ENCODE results near the gene PZP.
"Not testable (repeated sequence)": the region's sequence is repeated elsewhere in the genome, so short reads cannot be mapped to it uniquely, and the experiment has no call there.

PZP gene

DNA sequence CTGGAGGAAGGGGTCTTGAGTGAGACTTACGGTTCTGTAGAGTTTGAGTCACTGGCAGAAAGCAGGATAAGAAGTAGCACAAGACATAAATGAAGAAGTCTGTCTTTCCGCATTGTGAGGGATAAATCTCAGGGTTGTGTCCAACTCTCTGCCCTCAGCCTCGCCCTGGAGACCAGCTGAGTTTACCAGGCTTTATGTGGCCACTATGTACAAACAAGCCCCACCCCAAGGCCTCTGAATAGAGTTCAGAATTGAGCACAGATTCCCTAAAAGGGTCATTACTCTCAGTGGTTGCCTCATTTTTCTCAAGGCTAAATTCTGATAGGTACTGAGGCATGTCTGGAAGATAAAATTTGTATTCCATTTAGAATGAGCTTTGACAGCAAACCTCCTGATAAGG lies at the start of gene PZP:
PZP (minus strand) TSS at position 167 of the 400 bp plus-strand sequence; CDS start at position 113, 54 bp downstream.
- no peak within 1 kb of the TSS for H3K27ac ChIP-seq
- TF ChIP-seq, protein P1, sequence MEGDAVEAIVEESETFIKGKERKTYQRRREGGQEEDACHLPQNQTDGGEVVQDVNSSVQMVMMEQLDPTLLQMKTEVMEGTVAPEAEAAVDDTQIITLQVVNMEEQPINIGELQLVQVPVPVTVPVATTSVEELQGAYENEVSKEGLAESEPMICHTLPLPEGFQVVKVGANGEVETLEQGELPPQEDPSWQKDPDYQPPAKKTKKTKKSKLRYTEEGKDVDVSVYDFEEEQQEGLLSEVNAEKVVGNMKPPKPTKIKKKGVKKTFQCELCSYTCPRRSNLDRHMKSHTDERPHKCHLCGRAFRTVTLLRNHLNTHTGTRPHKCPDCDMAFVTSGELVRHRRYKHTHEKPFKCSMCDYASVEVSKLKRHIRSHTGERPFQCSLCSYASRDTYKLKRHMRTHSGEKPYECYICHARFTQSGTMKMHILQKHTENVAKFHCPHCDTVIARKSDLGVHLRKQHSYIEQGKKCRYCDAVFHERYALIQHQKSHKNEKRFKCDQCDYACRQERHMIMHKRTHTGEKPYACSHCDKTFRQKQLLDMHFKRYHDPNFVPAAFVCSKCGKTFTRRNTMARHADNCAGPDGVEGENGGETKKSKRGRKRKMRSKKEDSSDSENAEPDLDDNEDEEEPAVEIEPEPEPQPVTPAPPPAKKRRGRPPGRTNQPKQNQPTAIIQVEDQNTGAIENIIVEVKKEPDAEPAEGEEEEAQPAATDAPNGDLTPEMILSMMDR (conservative IDR thresholded peaks at IDR 0.05) = no peak

DNA sequence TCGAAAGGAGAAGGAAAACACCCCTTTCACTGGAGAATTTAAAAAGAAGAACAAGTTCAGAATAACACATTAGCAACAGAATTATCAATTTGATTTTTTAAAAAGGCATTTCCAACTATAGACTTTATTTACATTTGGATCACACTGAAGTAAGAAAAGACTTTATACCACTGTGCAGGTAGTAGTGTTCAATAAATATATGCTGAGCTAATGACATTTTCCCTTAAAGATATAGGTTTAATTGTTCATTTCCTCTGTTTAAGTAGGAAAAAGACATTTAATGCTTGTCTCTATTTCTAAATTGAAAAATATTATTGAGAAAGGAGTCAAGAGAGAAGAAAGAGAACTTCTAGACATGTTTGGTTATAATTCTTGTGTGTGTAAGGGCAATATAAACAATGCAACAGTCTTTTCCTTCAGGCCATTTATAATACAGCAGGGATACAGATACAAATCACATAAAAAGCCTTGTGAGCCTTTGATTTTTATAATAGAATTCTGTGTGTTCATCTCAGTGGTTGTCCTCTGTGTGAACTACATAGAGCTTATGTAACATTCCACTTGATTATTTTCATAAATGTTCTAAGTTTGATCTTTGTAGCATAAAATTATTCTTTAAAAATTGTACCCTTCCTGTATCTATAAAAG lies 48.7 kb upstream of the PZP start:
- TF ChIP-seq, protein P1 (conservative IDR thresholded peaks at IDR 0.05) = no peak

DNA sequence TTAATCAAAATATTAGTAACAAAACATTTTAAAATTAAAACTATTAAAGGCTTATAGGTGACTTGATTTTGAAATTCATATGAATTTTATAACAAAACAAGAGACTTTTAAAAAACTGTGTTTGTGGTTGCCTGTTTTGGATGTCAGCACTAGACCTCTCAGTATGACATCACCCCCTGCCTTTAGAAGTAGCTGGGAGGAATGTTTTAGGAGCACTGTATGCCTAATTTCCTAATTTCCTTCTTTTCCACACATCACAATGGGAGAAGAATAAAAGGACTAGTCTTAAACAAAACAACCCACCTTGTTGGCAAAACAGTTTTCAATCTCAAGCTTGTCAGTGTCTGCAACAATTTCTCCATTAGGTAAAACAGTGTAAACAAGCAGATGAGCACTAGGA lies 48.1 kb upstream of the PZP start:
- TF ChIP-seq, protein P1 (conservative IDR thresholded peaks at IDR 0.05) = no peak
- no peak overlapping the region for H3K27ac ChIP-seq

More for the DNA sequence above, 48.7 kb upstream of the PZP start:
- no peak overlapping the region for H3K27ac ChIP-seq

DNA sequence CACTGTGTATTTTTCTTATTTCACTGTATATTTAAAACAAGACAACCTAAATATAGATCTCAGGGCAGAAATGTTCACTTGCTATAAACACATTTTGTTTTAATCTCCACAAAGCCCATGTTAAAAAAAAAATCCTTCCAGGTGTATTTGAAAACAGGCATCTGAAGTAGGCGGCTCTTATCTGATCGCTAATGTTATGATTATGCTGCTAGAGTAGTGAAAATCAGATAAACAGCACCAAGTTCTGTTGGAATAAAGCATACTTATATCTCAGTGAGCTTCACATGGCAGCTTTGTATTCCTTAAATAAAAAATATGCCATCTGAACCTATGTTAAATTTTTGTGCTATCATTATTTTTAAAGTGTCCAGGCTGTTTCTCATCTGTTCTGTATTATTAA lies 47.6 kb upstream of the PZP start:
- TF ChIP-seq, protein P1 (conservative IDR thresholded peaks at IDR 0.05) = no peak
- no peak overlapping the region for H3K27ac ChIP-seq

DNA sequence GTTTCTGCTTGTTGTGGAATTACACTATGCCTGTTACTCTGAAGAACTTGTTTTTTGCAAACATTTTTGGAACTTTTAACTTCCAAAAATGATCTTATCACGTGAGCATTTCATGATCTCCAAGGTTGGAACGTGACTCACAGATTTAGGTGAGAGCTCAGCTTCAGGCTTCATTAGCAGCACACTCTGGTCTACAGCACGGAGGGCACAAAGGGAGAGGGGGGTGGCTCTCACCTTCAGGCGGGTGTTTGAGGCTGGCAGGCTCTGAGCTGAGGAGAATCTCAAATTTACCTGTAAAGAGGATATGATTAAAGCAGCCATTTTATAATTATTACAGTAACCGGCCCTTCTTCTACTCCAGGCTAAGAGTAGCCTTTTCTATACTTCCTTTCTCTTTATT lies 45.3 kb upstream of the PZP start:
- no peak overlapping the region for H3K27ac ChIP-seq
- TF ChIP-seq, protein P1 (conservative IDR thresholded peaks at IDR 0.05) = no peak

DNA sequence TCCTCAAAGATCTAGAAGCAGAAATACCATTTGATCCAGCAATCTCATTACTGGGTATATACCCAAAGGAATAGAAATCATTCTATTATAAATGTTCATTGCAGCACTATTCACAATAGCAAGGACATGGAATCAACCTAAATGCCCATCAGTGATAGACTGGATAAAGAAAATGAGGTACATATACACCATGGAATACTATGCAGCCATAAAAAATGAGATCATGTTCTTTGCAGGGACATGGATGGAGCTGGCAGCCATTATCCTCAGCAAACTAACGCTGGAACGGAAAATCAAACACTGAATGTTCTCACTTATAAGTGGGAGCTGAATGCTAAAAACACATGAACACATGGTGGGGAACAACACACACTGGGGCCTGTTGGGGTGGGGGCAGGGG lies 44.6 kb upstream of the PZP start:
- not testable (repeated sequence) for H3K27ac ChIP-seq

DNA sequence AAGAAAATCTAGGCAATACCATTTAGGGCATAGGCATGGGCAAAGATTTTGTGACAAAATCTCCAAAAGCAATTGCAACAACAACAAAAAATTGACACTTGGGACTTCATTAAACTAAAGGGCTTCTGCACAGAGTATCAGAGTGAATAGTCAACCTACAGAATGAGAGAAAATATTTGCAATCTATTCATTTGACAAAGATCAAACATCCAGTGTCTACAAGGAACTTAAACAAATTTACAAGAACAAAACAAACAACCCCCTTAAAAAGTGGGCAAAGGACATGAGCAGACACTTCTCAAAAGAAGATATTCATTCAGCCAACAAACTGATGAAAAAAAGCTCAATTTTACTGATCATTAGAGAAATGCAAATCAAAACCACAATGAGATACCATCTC lies 44.1 kb upstream of the PZP start:
- TF ChIP-seq, protein P1 (conservative IDR thresholded peaks at IDR 0.05) = no peak
- H3K27ac ChIP-seq = no peak overlapping the region

DNA sequence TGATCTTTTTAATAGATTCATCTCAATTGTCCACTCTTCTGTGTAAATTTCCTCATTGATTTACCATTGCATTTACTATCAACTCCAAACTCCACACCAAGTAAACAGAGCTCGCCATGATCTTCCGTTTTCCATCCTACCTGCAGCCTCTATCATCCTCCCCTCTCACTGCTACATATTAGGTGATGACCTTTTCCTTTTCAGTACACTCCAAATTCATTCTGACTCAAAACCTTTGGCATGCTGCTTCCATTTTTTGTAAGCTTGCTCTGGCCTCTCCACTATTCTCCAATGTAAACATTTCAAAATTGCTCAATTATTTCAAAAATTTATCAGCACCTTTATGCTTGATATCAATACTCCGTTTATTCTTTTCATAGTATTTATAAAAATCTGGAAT lies 40.2 kb upstream of the PZP start:
- no peak overlapping the region for H3K27ac ChIP-seq
- TF ChIP-seq, protein P1 (conservative IDR thresholded peaks at IDR 0.05) = no peak
